ENCODE data around the gene SRSF11.
A peak's percentile ranks its signal among the peaks of the same experiment; 100 is the strongest.
"Not testable (repeated sequence)": the region's sequence is repeated elsewhere in the genome, so short reads cannot be mapped to it uniquely, and the experiment has no call there.

Gene SRSF11

DNA sequence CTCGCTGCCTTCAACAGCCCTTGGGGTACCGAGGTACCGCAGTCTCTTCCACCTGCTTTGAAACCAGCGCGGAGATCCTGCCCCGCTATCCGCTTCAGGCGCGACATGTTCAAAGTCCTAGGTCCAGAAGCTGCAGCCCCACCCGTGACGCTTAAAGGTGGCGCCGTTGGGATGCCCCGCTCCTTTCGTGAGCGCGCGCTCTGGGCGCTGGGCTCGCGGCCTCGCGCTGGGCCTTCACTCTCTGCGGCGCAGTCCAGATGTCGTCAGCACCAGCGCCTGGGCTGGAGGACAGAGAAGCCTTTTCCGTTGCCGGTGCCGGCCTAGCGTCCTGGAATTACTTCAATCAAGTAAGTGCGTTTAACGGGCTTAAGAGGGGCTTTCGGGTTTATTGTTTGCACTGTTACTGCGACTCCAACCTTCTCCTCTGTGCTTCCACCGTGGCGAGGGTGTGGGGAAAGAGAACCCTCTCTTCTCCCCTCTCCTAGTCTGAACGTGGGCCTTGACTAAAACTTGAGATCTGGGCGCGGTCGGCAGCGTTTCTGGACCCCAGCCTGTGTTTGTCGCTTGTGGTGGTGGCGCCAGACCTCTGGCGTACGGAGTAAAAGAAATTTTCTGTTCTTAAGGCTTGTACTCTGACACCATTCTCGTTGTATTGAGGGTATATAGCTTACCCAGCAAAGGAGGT lies 15.6 kb upstream of the SRSF11 start, which contains the start of gene LRRC40:
LRRC40 (minus strand) TSS at position 146 of the 685 bp plus-strand sequence; CDS start at position 107, 39 bp downstream.
- peak; percentile 65 for DNase-seq (ENCODE audit: low read depth)
- TF ChIP-seq, protein P1, sequence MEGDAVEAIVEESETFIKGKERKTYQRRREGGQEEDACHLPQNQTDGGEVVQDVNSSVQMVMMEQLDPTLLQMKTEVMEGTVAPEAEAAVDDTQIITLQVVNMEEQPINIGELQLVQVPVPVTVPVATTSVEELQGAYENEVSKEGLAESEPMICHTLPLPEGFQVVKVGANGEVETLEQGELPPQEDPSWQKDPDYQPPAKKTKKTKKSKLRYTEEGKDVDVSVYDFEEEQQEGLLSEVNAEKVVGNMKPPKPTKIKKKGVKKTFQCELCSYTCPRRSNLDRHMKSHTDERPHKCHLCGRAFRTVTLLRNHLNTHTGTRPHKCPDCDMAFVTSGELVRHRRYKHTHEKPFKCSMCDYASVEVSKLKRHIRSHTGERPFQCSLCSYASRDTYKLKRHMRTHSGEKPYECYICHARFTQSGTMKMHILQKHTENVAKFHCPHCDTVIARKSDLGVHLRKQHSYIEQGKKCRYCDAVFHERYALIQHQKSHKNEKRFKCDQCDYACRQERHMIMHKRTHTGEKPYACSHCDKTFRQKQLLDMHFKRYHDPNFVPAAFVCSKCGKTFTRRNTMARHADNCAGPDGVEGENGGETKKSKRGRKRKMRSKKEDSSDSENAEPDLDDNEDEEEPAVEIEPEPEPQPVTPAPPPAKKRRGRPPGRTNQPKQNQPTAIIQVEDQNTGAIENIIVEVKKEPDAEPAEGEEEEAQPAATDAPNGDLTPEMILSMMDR (IDR thresholded peaks at IDR 0.05; ENCODE audit: control insufficient read depth, insufficient read depth, low read depth, low read length, missing control alignments) = no peak
- H3K4me3 ChIP-seq (ENCODE audit: control insufficient read depth, low read depth, low read length) = peak within 1 kb of the TSS; percentile 55

DNA sequence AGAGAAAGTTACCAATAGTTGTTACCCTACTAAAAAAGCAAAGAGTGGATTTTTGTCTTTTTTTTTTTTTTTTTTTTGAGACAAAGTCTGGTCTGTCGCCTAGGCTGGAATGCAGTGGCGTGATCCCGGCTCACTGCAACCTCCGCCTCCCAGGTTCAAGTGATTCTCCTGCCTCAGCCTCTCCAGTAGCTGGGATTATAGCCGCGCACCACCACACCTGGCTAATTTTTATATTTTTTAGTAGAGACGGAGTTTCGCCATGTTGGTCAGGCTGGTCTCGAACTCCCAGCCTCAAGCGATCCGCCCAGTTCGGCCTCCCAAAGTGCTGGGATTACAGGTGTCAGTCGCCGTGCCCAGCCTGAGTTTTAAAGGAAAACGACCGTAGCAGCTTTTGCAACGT lies 14.3 kb upstream of the SRSF11 start:
- DNase-seq (ENCODE audit: low read depth) = not testable (repeated sequence)
- H3K4me3 ChIP-seq (ENCODE audit: control insufficient read depth, low read depth, low read length) = peak overlapping the region; percentile 55

GRCh38 chr1:70207492-70207891 lies 13.7 kb upstream of the SRSF11 start:
- DNase-seq (ENCODE audit: low read depth) = no peak
- no peak overlapping the region for H3K4me3 ChIP-seq (ENCODE audit: control insufficient read depth, low read depth, low read length)

GRCh38 chr1:70208292-70208691 lies 12.9 kb upstream of the SRSF11 start:
- no peak for DNase-seq (ENCODE audit: low read depth)
- TF ChIP-seq, protein P1 (IDR thresholded peaks at IDR 0.05; ENCODE audit: control insufficient read depth, insufficient read depth, low read depth, low read length, missing control alignments) = no peak
- no peak overlapping the region for H3K4me3 ChIP-seq (ENCODE audit: control insufficient read depth, low read depth, low read length)

More at GRCh38 chr1:70207492-70207891, 13.7 kb upstream of the SRSF11 start:
- TF ChIP-seq, protein P1 (IDR thresholded peaks at IDR 0.05; ENCODE audit: control insufficient read depth, insufficient read depth, low read depth, low read length, missing control alignments) = no peak

GRCh38 chr1:70210820-70211219 lies 10.4 kb upstream of the SRSF11 start:
- DNase-seq (ENCODE audit: low read depth) = no peak
- no peak overlapping the region for H3K4me3 ChIP-seq (ENCODE audit: control insufficient read depth, low read depth, low read length)

DNA sequence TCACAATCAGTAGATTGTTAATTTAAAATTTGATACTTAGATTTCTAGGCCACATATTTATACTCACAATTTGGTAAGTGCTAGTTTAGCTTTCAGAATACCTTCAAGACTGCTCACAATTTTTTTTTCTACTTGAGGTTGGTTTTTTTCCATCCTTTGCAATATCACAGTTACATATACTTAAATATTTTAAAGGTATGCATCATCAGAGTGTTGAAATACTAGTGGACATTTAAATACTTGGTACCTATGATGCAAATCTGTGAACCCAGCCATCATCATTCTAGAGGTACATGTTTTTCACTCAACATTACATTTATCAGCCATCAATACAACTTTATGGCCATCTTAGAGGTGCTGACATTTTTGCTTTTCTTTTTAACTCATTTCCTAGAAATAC lies 9.6 kb upstream of the SRSF11 start:
- TF ChIP-seq, protein P1 (IDR thresholded peaks at IDR 0.05; ENCODE audit: control insufficient read depth, insufficient read depth, low read depth, low read length, missing control alignments) = no peak
- DNase-seq (ENCODE audit: low read depth) = no peak
- H3K4me3 ChIP-seq (ENCODE audit: control insufficient read depth, low read depth, low read length) = no peak overlapping the region

More at GRCh38 chr1:70210820-70211219, 10.4 kb upstream of the SRSF11 start:
- TF ChIP-seq, protein P1 (IDR thresholded peaks at IDR 0.05; ENCODE audit: control insufficient read depth, insufficient read depth, low read depth, low read length, missing control alignments) = no peak

GRCh38 chr1:70220015-70220414 lies 1.2 kb upstream of the SRSF11 start:
- no peak overlapping the region for H3K4me3 ChIP-seq (ENCODE audit: control insufficient read depth, low read depth, low read length)
- TF ChIP-seq, protein P1 (IDR thresholded peaks at IDR 0.05; ENCODE audit: control insufficient read depth, insufficient read depth, low read depth, low read length, missing control alignments) = no peak
- DNase-seq (ENCODE audit: low read depth) = no peak

Measured in AG09309 (cell line).